ENCODE results near the gene LRRC27. TPM values are rescaled to one million over a fixed set of nuclear protein-coding genes. Genes with fewer than 3 reads are reported as not detected.

The LRRC27 gene
- total RNA-seq, 2 experiments from 2014 or later, result 3.3 to 3.8 TPM

DNA sequence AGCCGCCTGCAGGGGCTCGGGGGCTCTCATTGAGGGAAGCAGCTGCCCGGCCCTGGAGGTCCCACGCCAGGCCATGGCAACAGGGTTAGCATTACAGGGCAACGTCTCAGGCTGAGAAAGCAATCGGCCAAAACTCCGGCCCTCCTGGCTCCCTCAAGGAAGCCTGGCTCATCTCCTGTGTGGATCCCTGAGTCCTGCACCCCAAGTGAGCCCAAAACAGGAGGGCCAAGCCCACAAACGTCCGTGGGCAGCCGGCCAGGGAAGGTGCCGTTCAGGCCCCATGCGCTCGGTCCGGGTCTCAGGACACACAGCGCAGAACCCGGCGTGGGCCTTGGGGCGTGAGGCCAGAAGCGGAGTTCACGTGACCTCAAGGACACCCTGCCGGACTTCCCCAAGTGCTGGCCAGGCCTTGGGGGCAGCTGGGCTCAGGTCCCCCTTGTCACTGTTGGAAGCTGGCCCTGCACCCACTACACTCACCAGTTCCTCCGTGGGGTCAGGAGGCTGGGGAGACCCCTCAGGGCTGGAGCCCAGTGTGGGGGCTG, 57.0 kb downstream of the LRRC27 start:
- H3K9me3 Mint-ChIP-seq (ENCODE audit: insufficient read depth), result no peaks in the 10 kb centered on the region
- no peak overlapping the region for H3K27ac Mint-ChIP-seq
- no peaks in the 10 kb centered on the region for H3K36me3 Mint-ChIP-seq (ENCODE audit: low read depth)
- DNase-seq (no peak), ATAC-seq (no peak)
- POLR2A ChIA-PET, result interaction anchor here (0.9 kb wide), 1 partner anchor 63 kb away, joined by 3 read pairs; no protein-coding TSS in a partner anchor
- no peak overlapping the region for H3K4me3 Mint-ChIP-seq
- peaks cover 9% of the 10 kb centered on the region for H3K4me1 Mint-ChIP-seq (ENCODE audit: low read depth)
- CTCF ChIA-PET, result interaction anchor here (1.5 kb wide), 1 partner anchor 65 kb away, joined by 4 read pairs; no protein-coding TSS in a partner anchor
- H3K27me3 Mint-ChIP-seq (ENCODE audit: low read depth), result no peaks in the 10 kb centered on the region

DNA sequence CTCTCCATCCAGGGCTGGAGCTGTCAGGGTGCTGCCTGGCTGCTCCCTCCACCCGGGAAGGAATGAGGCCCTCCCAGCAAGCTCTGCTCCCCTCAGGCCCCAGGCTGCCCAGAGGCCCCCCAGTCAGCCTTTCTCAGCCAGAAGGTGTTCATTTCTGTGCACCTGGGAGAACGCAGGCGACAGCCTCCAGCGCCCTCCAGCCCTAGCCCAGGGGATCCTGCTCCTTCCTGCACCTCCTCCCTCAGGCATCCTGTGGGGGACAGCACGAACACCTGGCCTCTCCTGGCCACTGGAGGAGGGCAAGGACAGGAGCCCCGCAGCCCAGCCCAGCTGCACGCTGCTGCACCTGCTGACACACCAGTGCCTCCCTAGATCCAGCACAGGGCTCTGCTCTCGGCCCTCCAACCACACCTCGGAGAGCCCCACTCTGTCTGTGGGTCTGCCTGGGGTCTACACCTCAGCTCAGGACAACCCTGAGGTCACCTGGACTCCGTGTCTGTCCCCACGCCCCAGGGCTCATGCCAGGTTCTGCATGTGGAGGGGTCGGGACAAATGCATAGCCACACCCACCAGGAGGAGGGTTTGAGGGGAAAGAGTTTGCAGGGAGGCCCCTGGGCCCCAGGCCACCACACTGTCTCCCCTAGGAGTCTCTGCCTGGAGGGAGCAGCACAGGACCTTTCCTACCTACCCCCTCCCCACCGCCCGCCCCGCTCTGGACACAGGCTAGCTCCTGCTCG, 57.6 kb downstream of the LRRC27 start:
- Mint-ChIP-seq H3K9me3 (ENCODE audit: insufficient read depth) (no peaks in the 10 kb centered on the region), H3K4me1 (ENCODE audit: low read depth) (peaks cover 10% of the 10 kb centered on the region), H3K27me3 (ENCODE audit: low read depth) (no peaks in the 10 kb centered on the region), H3K36me3 (ENCODE audit: low read depth) (no peaks in the 10 kb centered on the region), H3K27ac (no peak overlapping the region), H3K4me3 (no peak overlapping the region)
- POLR2A ChIA-PET, result interaction anchor here (0.9 to 1.6 kb wide), 2 partner anchors 62 to 63 kb away, joined by 3 read pairs; no protein-coding TSS in a partner anchor
- CTCF ChIA-PET, result interaction anchor here (1.5 kb wide), 1 partner anchor 64 kb away, joined by 4 read pairs; no protein-coding TSS in a partner anchor
- ATAC-seq, result no peak
- no peak for DNase-seq

GRCh38 chr10:132390170-132390920, 58.4 kb downstream of the LRRC27 start:
- Mint-ChIP-seq H3K27me3 (ENCODE audit: low read depth) (no peaks in the 10 kb centered on the region), H3K4me3 (no peak overlapping the region), H3K27ac (no peak overlapping the region), H3K9me3 (ENCODE audit: insufficient read depth) (no peaks in the 10 kb centered on the region), H3K36me3 (ENCODE audit: low read depth) (no peaks in the 10 kb centered on the region), H3K4me1 (ENCODE audit: low read depth) (peaks cover 12% of the 10 kb centered on the region)
- DNase-seq (no peak), ATAC-seq (no peak)
- CTCF ChIA-PET, result interaction anchor here (1.5 kb wide), 1 partner anchor 63 kb away, joined by 4 read pairs; no protein-coding TSS in a partner anchor
- POLR2A ChIA-PET, result interaction anchor here (0.9 to 1.6 kb wide), 3 partner anchors 51 to 62 kb away, joined by 3 to 4 read pairs (median 3); no protein-coding TSS in a partner anchor

- ChIA-PET CTCF (interaction anchor here (3.8 kb wide), 1 partner anchor 55 kb away, joined by 13 read pairs; no protein-coding TSS in a partner anchor), POLR2A (interaction anchor here (0.7 to 1.6 kb wide), 3 partner anchors 10 to 60 kb away, joined by 3 to 4 read pairs (median 3); no protein-coding TSS in a partner anchor)
- no peak for ATAC-seq
- Mint-ChIP-seq H3K27me3 (ENCODE audit: low read depth) (no peaks in the 10 kb centered on the region), H3K36me3 (ENCODE audit: low read depth) (no peaks in the 10 kb centered on the region), H3K4me3 (no peak overlapping the region), H3K27ac (no peak overlapping the region), H3K4me1 (ENCODE audit: low read depth) (peaks cover 12% of the 10 kb centered on the region), H3K9me3 (ENCODE audit: insufficient read depth) (no peaks in the 10 kb centered on the region)
- no peak for DNase-seq
Measured at GRCh38 chr10:132390921-132391675, 59.1 kb downstream of the LRRC27 start.

- no peaks in the 10 kb centered on the region for H3K27me3 Mint-ChIP-seq (ENCODE audit: low read depth)
- H3K27ac Mint-ChIP-seq, result no peak overlapping the region
- CTCF ChIA-PET, result interaction anchor here (3.8 kb wide), 1 partner anchor 55 kb away, joined by 13 read pairs; no protein-coding TSS in a partner anchor
- DNase-seq (no peak), ATAC-seq (no peak)
- POLR2A ChIA-PET, result interaction anchor here (0.7 to 1.2 kb wide), 2 partner anchors 11 to 50 kb away, joined by 3 to 4 read pairs; no protein-coding TSS in a partner anchor
- no peaks in the 10 kb centered on the region for H3K9me3 Mint-ChIP-seq (ENCODE audit: insufficient read depth)
- peaks cover 12% of the 10 kb centered on the region for H3K4me1 Mint-ChIP-seq (ENCODE audit: low read depth)
- H3K36me3 Mint-ChIP-seq (ENCODE audit: low read depth), result no peaks in the 10 kb centered on the region
- H3K4me3 Mint-ChIP-seq, result no peak overlapping the region
Measured at GRCh38 chr10:132391676-132392020, 59.7 kb downstream of the LRRC27 start.

GRCh38 chr10:132392184-132392800, 60.3 kb downstream of the LRRC27 start:
- ATAC-seq (no peak), DNase-seq (no peak)
- ChIA-PET POLR2A (interaction anchor here (0.7 kb wide), 1 partner anchor 11 kb away, joined by 3 read pairs; no protein-coding TSS in a partner anchor), CTCF (interaction anchor here (3.8 kb wide), 1 partner anchor 54 kb away, joined by 13 read pairs; no protein-coding TSS in a partner anchor)
- no peaks in the 10 kb centered on the region for H3K27me3 Mint-ChIP-seq (ENCODE audit: low read depth)
- no peaks in the 10 kb centered on the region for H3K9me3 Mint-ChIP-seq (ENCODE audit: insufficient read depth)
- H3K27ac Mint-ChIP-seq, result no peak overlapping the region
- H3K4me1 Mint-ChIP-seq (ENCODE audit: low read depth), result peaks cover 12% of the 10 kb centered on the region
- H3K36me3 Mint-ChIP-seq (ENCODE audit: low read depth), result no peaks in the 10 kb centered on the region
- no peak overlapping the region for H3K4me3 Mint-ChIP-seq

DNA sequence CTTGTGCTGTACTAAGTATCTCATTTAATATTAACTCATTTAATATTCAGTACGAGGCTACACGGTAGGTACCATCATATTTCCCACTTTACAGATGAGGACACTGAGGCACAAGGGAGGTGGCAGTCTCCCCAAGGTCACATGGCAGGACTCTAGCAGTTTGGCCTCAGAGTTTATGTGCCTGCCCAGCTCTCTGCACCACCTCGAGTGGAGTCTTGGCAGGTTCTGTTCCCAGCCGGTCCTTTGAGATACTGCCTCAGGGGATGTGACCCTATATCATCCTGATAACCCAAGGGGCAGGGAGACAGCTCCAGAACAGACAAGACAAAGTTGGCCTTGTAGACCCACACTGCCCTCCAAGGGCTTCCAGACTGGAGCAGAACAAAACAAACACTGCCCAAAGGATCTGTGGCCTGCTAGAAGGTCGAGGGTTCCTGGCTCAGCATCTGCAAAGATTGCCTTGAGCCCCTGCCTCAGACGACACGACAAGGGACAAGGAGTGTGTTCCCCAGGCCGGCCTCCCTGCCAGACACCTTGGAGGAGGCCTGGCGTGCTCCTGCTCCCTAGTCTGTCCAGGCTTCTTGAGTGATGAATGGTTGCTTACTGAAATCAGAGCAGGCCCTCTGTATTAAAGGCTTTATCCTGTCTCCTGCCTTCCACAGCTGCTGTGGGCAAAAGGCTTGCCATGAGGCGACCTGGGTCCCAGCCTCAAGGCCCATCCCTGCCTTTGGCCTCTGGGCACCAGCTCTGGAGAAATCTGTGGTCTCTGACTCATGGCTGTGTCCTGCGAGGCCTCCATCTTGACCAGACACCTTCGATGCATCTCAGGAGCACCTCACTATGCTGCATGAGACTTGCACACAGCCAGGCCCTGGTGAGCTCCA, 61.1 kb downstream of the LRRC27 start:
- DNase-seq, result no peak
- Mint-ChIP-seq H3K4me1 (ENCODE audit: low read depth) (peaks cover 11% of the 10 kb centered on the region), H3K27me3 (ENCODE audit: low read depth) (no peaks in the 10 kb centered on the region), H3K27ac (no peak overlapping the region), H3K9me3 (ENCODE audit: insufficient read depth) (no peaks in the 10 kb centered on the region), H3K4me3 (no peak overlapping the region), H3K36me3 (ENCODE audit: low read depth) (no peaks in the 10 kb centered on the region)
- ChIA-PET POLR2A (no interaction called here), CTCF (interaction anchor here (3.8 kb wide), 1 partner anchor 53 kb away, joined by 13 read pairs; no protein-coding TSS in a partner anchor)
- ATAC-seq, result no peak

DNA sequence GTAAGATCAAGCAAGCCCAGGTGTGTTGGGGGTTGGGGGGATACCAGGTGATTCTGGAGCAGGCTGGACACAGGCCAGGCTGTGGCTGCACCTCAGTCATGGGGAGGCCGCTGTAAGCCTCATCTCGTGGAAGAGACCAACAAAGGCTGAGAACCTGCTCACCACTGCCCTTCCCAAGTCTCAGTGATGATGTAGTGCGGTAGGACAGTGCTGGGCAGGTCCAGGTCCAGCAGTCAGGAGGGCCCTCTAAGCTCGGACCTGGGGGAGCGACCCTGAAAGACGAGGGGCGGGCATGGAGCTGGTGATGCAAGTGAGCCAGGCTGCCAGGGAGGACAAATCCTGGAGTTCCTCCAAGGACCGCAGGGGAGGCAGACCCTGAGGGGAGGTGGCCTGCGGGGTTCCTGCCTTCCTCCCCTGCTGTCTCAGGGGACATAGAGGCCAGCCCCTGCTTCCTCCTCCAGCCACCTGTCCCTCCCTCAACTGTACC, 61.7 kb downstream of the LRRC27 start:
- DNase-seq, result no peak
- peaks cover 13% of the 10 kb centered on the region for H3K4me1 Mint-ChIP-seq (ENCODE audit: low read depth)
- no peak overlapping the region for H3K27ac Mint-ChIP-seq
- H3K27me3 Mint-ChIP-seq (ENCODE audit: low read depth), result no peaks in the 10 kb centered on the region
- POLR2A ChIA-PET, result interaction anchor here (0.9 kb wide), 1 partner anchor 52 kb away, joined by 3 read pairs; no protein-coding TSS in a partner anchor
- CTCF ChIA-PET, result interaction anchor here (3.8 kb wide), 1 partner anchor 53 kb away, joined by 13 read pairs; no protein-coding TSS in a partner anchor
- ATAC-seq, result no peak
- no peak overlapping the region for H3K4me3 Mint-ChIP-seq
- H3K36me3 Mint-ChIP-seq (ENCODE audit: low read depth), result no peaks in the 10 kb centered on the region
- H3K9me3 Mint-ChIP-seq (ENCODE audit: insufficient read depth), result no peaks in the 10 kb centered on the region

DNA sequence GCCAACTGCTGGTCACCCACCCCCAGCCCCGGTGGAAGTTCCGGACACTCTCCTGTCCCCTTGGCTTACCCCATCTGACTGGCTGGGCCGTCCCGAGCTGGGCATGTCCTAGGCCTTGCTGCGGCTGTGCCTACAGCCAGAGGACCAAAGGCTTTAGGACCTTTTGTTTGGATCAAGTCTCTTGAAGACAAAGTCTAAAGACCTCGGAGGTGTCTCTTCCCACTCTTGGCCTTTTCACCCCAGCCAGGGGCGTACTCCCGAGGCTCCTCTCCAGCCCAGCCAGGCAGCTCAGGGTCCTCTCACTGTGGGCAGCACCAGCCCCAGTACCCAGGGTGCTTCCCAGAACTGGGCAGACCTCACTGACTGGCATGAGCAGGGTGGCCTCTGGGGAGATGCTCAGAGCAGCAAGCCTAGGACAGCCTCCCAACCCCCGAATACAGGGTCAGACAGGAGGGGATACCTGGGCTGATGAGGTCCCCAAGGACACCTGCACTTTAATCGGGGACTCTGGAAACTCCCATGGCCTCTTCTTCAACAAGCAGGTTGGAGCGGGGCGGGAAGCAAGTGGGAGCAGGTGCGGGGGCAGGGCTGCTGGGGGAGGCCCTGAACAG, 62.3 kb downstream of the LRRC27 start:
- ATAC-seq (no peak), DNase-seq (no peak)
- no peak overlapping the region for H3K27ac Mint-ChIP-seq
- no peaks in the 10 kb centered on the region for H3K27me3 Mint-ChIP-seq (ENCODE audit: low read depth)
- H3K9me3 Mint-ChIP-seq (ENCODE audit: insufficient read depth), result no peaks in the 10 kb centered on the region
- CTCF ChIA-PET, result interaction anchor here (3.8 kb wide), 1 partner anchor 52 kb away, joined by 13 read pairs; no protein-coding TSS in a partner anchor
- H3K36me3 Mint-ChIP-seq (ENCODE audit: low read depth), result no peaks in the 10 kb centered on the region
- peaks cover 17% of the 10 kb centered on the region for H3K4me1 Mint-ChIP-seq (ENCODE audit: low read depth)
- H3K4me3 Mint-ChIP-seq, result no peak overlapping the region
- POLR2A ChIA-PET, result interaction anchor here (0.9 kb wide), 1 partner anchor 52 kb away, joined by 3 read pairs; no protein-coding TSS in a partner anchor
